Measurements from ENCODE around the gene TMEM184A. TPM values are rescaled to one million over a fixed set of nuclear protein-coding genes. Genes with fewer than 3 reads are reported as not detected.

TMEM184A gene
- total and polyA plus RNA-seq, 2 experiments from 2014 or later, result 14.5 to 24.7 TPM

GRCh38 chr7:1586827-1587705 lies 31.1 kb upstream of the TMEM184A start:
- Histone ChIP-seq H3K79me2 (no peaks in the 10 kb centered on the region), H3K27ac (no peak overlapping the region), H3K4me1 (ENCODE audit: insufficient read depth) (no peaks in the 10 kb centered on the region), H3K4me3 (no peak overlapping the region), H4K20me1 (ENCODE audit: insufficient read depth, poor library complexity, severe bottlenecking) (no peaks in the 10 kb centered on the region), H3K36me3 (replicated peaks; ENCODE audit: insufficient read depth, low read depth) (no peaks in the 10 kb centered on the region), H3K9me3 (ENCODE audit: low read depth) (no peaks in the 10 kb centered on the region), H2AFZ (no peak overlapping the region), H3K9me2 (replicated peaks; ENCODE audit: insufficient read depth) (no peaks in the 10 kb centered on the region), H3K4me2 (no peak overlapping the region), H3K27me3 (peaks cover 4% of the 10 kb centered on the region)
- TF ChIP-seq CTCF (IDR thresholded peaks at IDR 0.05; ENCODE audit: poor library complexity) (no peak), EZH2phosphoT487 (IDR thresholded peaks at IDR 0.05; ENCODE audit: low read depth, severe bottlenecking, unreplicated experiment) (no peak), EZH2 (IDR thresholded peaks at IDR 0.05; ENCODE audit: borderline replicate concordance) (no peak)
- WGBS (ENCODE audit: low lambda C conversion rate, missing lambda C conversion rate), result 90% methylated on average over 40 of the region's 42 CpGs
- DNase-seq (ENCODE audit: low spot score), result no peak

DNA sequence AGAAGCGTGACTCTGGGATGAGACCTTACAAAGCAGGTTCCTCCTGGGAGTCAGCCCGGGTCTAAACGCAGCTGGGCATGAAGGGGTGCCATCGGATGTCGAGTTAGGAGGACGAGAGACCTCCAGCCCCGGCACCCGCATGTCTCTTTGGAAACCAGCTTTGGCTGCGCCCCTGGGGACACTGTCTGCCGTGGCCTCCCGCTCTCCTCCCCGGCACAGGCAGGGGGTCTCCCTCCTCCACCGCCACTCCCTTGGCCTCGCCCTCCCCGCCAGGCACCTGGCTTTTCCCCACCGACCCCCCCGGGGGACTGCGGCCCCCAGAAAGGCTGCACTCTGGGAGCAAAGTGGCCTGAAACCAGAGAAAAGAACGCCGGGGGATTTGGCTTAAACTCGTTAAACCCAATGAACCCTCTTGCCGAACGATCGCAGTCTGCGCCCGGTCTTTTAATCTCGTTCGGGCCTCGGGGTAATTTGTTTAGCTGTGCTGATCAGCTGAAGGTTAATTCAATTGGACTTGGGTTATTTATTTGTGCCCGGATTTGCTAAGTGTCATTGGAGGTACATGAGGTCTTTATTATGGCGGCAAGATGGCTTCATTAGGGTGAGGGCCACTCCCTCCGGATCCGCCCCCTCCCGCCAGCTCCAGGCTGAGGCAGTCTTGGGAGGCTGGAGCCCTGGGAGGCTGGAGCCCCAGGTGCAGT lies 30.3 kb upstream of the TMEM184A start:
- WGBS (ENCODE audit: low lambda C conversion rate, missing lambda C conversion rate), result 90% methylated on average over 22 of the region's 34 CpGs
- Histone ChIP-seq H4K20me1 (ENCODE audit: insufficient read depth, poor library complexity, severe bottlenecking) (no peaks in the 10 kb centered on the region), H3K4me3 (no peak overlapping the region), H2AFZ (no peak overlapping the region), H3K27me3 (no peaks in the 10 kb centered on the region), H3K79me2 (no peaks in the 10 kb centered on the region), H3K4me2 (no peak overlapping the region), H3K9me3 (ENCODE audit: low read depth) (no peaks in the 10 kb centered on the region), H3K27ac (no peak overlapping the region), H3K4me1 (ENCODE audit: insufficient read depth) (no peaks in the 10 kb centered on the region), H3K9me2 (replicated peaks; ENCODE audit: insufficient read depth) (no peaks in the 10 kb centered on the region), H3K36me3 (replicated peaks; ENCODE audit: insufficient read depth, low read depth) (no peaks in the 10 kb centered on the region)
- TF ChIP-seq EZH2 (IDR thresholded peaks at IDR 0.05; ENCODE audit: borderline replicate concordance) (no peak), EZH2phosphoT487 (IDR thresholded peaks at IDR 0.05; ENCODE audit: low read depth, severe bottlenecking, unreplicated experiment) (no peak), CTCF (IDR thresholded peaks at IDR 0.05; ENCODE audit: poor library complexity) (no peak)
- DNase-seq (ENCODE audit: low spot score), result no peak

- no peaks in the 10 kb centered on the region for H3K79me2 ChIP-seq
- H3K36me3 ChIP-seq (replicated peaks; ENCODE audit: insufficient read depth, low read depth), result no peaks in the 10 kb centered on the region
- H2AFZ ChIP-seq, result no peak overlapping the region
- DNase-seq (ENCODE audit: low spot score), result no peak
- H3K27me3 ChIP-seq, result no peaks in the 10 kb centered on the region
- H3K4me1 ChIP-seq (ENCODE audit: insufficient read depth), result no peaks in the 10 kb centered on the region
- H3K27ac ChIP-seq, result no peak overlapping the region
- 93% methylated on average over 35 of the region's 37 CpGs for WGBS (ENCODE audit: low lambda C conversion rate, missing lambda C conversion rate)
- no peak overlapping the region for H3K4me2 ChIP-seq
- no peak overlapping the region for H3K4me3 ChIP-seq
- no peaks in the 10 kb centered on the region for H4K20me1 ChIP-seq (ENCODE audit: insufficient read depth, poor library complexity, severe bottlenecking)
- no peaks in the 10 kb centered on the region for H3K9me3 ChIP-seq (ENCODE audit: low read depth)
- TF ChIP-seq EZH2phosphoT487 (IDR thresholded peaks at IDR 0.05; ENCODE audit: low read depth, severe bottlenecking, unreplicated experiment) (no peak), EZH2 (IDR thresholded peaks at IDR 0.05; ENCODE audit: borderline replicate concordance) (no peak), CTCF (IDR thresholded peaks at IDR 0.05; ENCODE audit: poor library complexity) (no peak)
- no peaks in the 10 kb centered on the region for H3K9me2 ChIP-seq (replicated peaks; ENCODE audit: insufficient read depth)
Observed at GRCh38 chr7:1585142-1585981, 29.4 kb upstream of the TMEM184A start.

Data from hepatocyte (in vitro differentiated cells).